Keratinocyte (primary cell): Measurements from ENCODE around the gene SCUBE1. TPM values are rescaled to one million over a fixed set of nuclear protein-coding genes. Genes with fewer than 3 reads are reported as not detected.

Experiments used
- DNase-seq: peaks from one replicate; pipeline ENCODE4 v3.0.0-alpha.2; 2011; ENCODE audit warnings: low read depth, missing footprints, low spot score
- FAIRE-seq: peaks from 2 replicates; lab custom pipeline; 2011; peaks lifted over from hg19 to GRCh38; lab: Jason Lieb, UNC
- H2AFZ ChIP-seq: 2 replicates; pipeline ENCODE4 v1.6.0; 2012; ENCODE audit warnings: low read length, control low read depth, inconsistent platforms; ENCODE audit not compliant: control insufficient read depth
- H3K27ac ChIP-seq: 2 replicates; pipeline ENCODE4 v1.5.1; 2011; ENCODE audit warnings: low read length; ENCODE audit not compliant: control insufficient read depth, insufficient read depth
- H3K27me3 ChIP-seq: 3 replicates; pipeline ENCODE4 v1.6.0; 2011; ENCODE audit warnings: low read length; ENCODE audit not compliant: control insufficient read depth, insufficient read depth; ENCODE audit errors: extremely low read depth
- H3K36me3 ChIP-seq, 2 experiments: 2 replicates in 1 of 2; 3 replicates in 1 of 2; pipeline ENCODE4 v1.5.1; 2011; ENCODE audit warnings: low read length in 2 of 2, mild to moderate bottlenecking in 1 of 2; ENCODE audit not compliant: control insufficient read depth in 2 of 2, insufficient read depth in 2 of 2; ENCODE audit errors: extremely low read depth in 1 of 2
- H3K4me1 ChIP-seq: 3 replicates; pipeline ENCODE4 v1.5.1; 2011; ENCODE audit warnings: low read length; ENCODE audit not compliant: control insufficient read depth, insufficient read depth; ENCODE audit errors: extremely low read depth
- H3K4me2 ChIP-seq: 3 replicates; pipeline ENCODE4 v1.6.0; 2011; ENCODE audit warnings: low read depth, low read length; ENCODE audit not compliant: control insufficient read depth, insufficient read depth; ENCODE audit errors: extremely low read depth
- H3K4me3 ChIP-seq, 3 experiments: fragments of 200-600 bp in 1 of 3; sonication (generic) in 1 of 3; 2 replicates in 2 of 3; 3 replicates in 1 of 3; pipeline ENCODE4 v1.5.1; 2011 to 2016; ENCODE audit warnings: low read length in 3 of 3, mild to moderate bottlenecking in 3 of 3, control low read depth in 2 of 3, inconsistent platforms in 1 of 3, low read depth in 1 of 3, mixed read lengths in 1 of 3, mixed run types in 1 of 3, moderate library complexity in 1 of 3; ENCODE audit not compliant: control insufficient read depth in 2 of 3, insufficient read depth in 2 of 3; ENCODE audit errors: extremely low read depth in 1 of 3
- H3K79me2 ChIP-seq: 2 replicates; pipeline ENCODE4 v1.6.0; 2012; ENCODE audit warnings: low read length; ENCODE audit not compliant: control insufficient read depth, insufficient read depth
- H3K9ac ChIP-seq: 3 replicates; pipeline ENCODE4 v1.6.0; 2011; ENCODE audit warnings: low read length; ENCODE audit not compliant: control insufficient read depth, insufficient read depth; ENCODE audit errors: extremely low read depth
- H3K9me1 ChIP-seq: 3 replicates; pipeline ENCODE4 v1.6.0; 2011; ENCODE audit warnings: low read length; ENCODE audit not compliant: control insufficient read depth, insufficient read depth; ENCODE audit errors: extremely low read depth
- H3K9me3 ChIP-seq: 2 replicates; pipeline ENCODE4 v1.5.1; 2012; ENCODE audit warnings: low read depth, low read length; ENCODE audit not compliant: control insufficient read depth
- H4K20me1 ChIP-seq: 3 replicates; pipeline ENCODE4 v1.6.0; 2011; ENCODE audit warnings: low read length; ENCODE audit not compliant: control insufficient read depth, insufficient read depth; ENCODE audit errors: extremely low read depth
- CTCF ChIP-seq, 3 experiments: IDR thresholded peaks in 1 of 3; conservative IDR thresholded peaks in 1 of 3; optimal IDR thresholded peaks in 1 of 3; 2 replicates in 2 of 3; 3 replicates in 1 of 3; pipeline versions ENCODE3 to v1.5.1; 2011; ENCODE audit warnings: low read length in 3 of 3, mild to moderate bottlenecking in 3 of 3, moderate library complexity in 2 of 3, control low read depth in 1 of 3, inconsistent platforms in 1 of 3; ENCODE audit not compliant: insufficient read depth in 2 of 3; ENCODE audit errors: extremely low read depth in 1 of 3
- EZH2 ChIP-seq: IDR thresholded peaks from one replicate; pipeline ENCODE4 v1.6.1; 2012; ENCODE audit warnings: inconsistent platforms, mild to moderate bottlenecking, low read length, moderate library complexity
- dilution Hi-C: fragments of 300-500 bp; cut with MboI; formaldehyde crosslinking; loops from one replicate; pipeline ENCODE4 v1.7.0; 2020; ENCODE audit warnings: low sequenced_read_pairs; ENCODE audit not compliant: extremely low pct_ligation_motif_present
- polyA plus RNA-seq, 5 experiments: library from polyadenylated mRNA; depleted of rRNA in 3 of 5; stranded (reverse) in 3 of 5; stranded (forward) in 1 of 5; unstranded in 1 of 5; fragments of >200 nt; gene quantifications; 1 replicate in 1 of 5; 2 replicates in 3 of 5; 3 replicates in 1 of 5; pipeline versions ENCODE4 v1.2.1 to v1.2.3, GENCODE V29; 2011 to 2012; ENCODE audit warnings: missing spikeins in 2 of 5, low read depth in 1 of 5, low replicate concordance in 1 of 5

SCUBE1 gene
- polyA plus RNA-seq, 1 donor (not counting 4 experiments of a cell fraction or from before 2014, with no cell fraction given) = not detected

DNA sequence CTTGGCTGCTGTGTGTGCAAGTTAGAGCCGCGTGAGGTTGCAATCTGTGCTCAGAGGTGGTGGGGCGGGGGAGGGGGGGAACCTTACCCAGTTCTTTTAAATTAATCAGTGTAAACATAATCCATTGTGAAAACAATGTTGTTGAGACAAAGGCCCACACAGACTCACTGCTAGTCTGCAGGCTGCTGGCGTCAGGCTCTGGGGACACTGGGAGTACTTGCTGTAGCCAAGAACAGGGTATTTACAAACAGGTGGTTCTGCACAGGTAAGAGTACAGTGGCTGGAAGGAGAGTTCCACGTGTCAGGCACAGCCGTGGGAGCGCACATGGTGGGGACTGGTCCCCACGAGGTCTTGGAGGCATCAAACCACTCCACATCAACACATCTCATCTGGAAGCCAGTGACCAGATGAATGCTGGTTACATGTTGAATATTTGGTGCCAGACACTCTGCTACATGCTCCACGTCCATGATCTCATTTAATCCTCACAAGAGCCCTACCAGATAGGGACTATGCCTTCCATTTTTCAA lies 27.4 kb downstream of the SCUBE1 start:
- TF ChIP-seq EZH2 (no peak), CTCF (optimal IDR thresholded peaks at IDR 0.05 in 1 of 3, IDR thresholded peaks at IDR 0.05 in 1 of 3, conservative IDR thresholded peaks at IDR 0.05 in 1 of 3; ENCODE audit: extremely low read depth in 1 of 3, insufficient read depth in 2 of 3, low read length in 3 of 3) (no peak)
- FAIRE-seq = no peak
- H3K9me1 ChIP-seq = no peaks in the 10 kb centered on the region
- H4K20me1 ChIP-seq = no peaks in the 10 kb centered on the region
- no peaks in the 10 kb centered on the region for H3K4me1 ChIP-seq
- dilution Hi-C loops = no loop called here
- no peak for DNase-seq
- H3K36me3 ChIP-seq = no peaks in the 10 kb centered on the region
- H2AFZ ChIP-seq = no peak overlapping the region
- no peak overlapping the region for H3K9ac ChIP-seq
- no peak overlapping the region for H3K4me3 ChIP-seq
- H3K27ac ChIP-seq = no peak overlapping the region
- peaks cover 6% of the 10 kb centered on the region for H3K27me3 ChIP-seq
- H3K9me3 ChIP-seq = no peaks in the 10 kb centered on the region
- H3K4me2 ChIP-seq = no peak overlapping the region
- no peaks in the 10 kb centered on the region for H3K79me2 ChIP-seq

DNA sequence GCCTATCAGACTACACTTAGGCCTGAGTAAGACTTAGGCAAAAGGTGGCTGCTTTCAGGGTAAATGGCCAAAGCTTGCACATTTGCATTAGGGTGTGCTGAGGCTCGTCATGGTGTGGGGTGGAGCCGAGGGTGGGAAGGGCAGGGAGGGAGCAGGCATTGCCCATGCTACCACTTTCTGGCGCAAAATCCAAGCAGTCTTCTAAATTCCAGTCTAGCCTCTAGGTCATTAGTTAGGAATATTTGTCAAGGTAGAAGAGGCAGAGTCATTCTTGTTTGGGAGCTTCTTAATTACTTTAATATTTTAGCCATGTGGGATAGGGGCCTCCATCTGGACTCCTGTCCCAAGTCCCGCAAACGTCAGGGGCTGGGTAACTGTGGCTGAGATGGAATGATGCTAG lies 28.6 kb downstream of the SCUBE1 start:
- Histone ChIP-seq H3K4me3 (no peak overlapping the region), H3K4me2 (no peak overlapping the region), H3K27ac (no peak overlapping the region), H3K9me1 (no peaks in the 10 kb centered on the region), H3K27me3 (peaks cover 6% of the 10 kb centered on the region), H3K36me3 (no peaks in the 10 kb centered on the region), H2AFZ (no peak overlapping the region), H3K4me1 (no peaks in the 10 kb centered on the region), H4K20me1 (no peaks in the 10 kb centered on the region), H3K9ac (no peak overlapping the region), H3K9me3 (no peaks in the 10 kb centered on the region), H3K79me2 (no peaks in the 10 kb centered on the region)
- FAIRE-seq (no peak), DNase-seq (no peak)
- dilution Hi-C loops = no loop called here
- no peak for TF ChIP-seq EZH2
- TF ChIP-seq CTCF (optimal IDR thresholded peaks at IDR 0.05 in 1 of 3, IDR thresholded peaks at IDR 0.05 in 1 of 3, conservative IDR thresholded peaks at IDR 0.05 in 1 of 3; ENCODE audit: extremely low read depth in 1 of 3, insufficient read depth in 2 of 3, low read length in 3 of 3) = no peak
